MCF 10A (cell line): ENCODE data around the gene DGCR2. TPM values are rescaled to one million over a fixed set of nuclear protein-coding genes. Genes with fewer than 3 reads are reported as not detected.

Experiments used
- BruUV-seq: library from RNA; stranded (reverse); fragments of 400-500 nt; replicated peaks from 2 replicates; lab custom pipeline; 2021; lab: Mats Ljungman, UMichigan
- CTCF ChIA-PET: fragments of 300-600 bp; sonication (Branson Sonifier 250); formaldehyde crosslinking; extraction: SDS; loops from one replicate; lab custom pipeline; 2021; ENCODE audit warnings: antibody characterized with exemption, inconsistent platforms; lab: Yijun Ruan, JAX
- POLR2A ChIA-PET: fragments of 300-600, 350-650 bp; sonication (Branson Sonifier 250); formaldehyde crosslinking; extraction: SDS; loops from one replicate; lab custom pipeline; 2020; ENCODE audit warnings: antibody characterized with exemption, inconsistent platforms; lab: Yijun Ruan, JAX
- DNase-seq: peaks from one replicate; pipeline ENCODE4 v3.0.0-alpha.2; 2018; ENCODE audit not compliant: unreplicated experiment
- H3K27ac Mint-ChIP-seq: one replicate; pipeline ENCODE4 v1.8.0; 2022; ENCODE audit warnings: mild to moderate bottlenecking, low read depth, mixed read lengths; ENCODE audit not compliant: unreplicated experiment
- H3K27me3 Mint-ChIP-seq: one replicate; pipeline ENCODE4 v1.8.0; 2022; ENCODE audit warnings: mixed read lengths; ENCODE audit not compliant: insufficient read depth, unreplicated experiment
- H3K36me3 Mint-ChIP-seq: one replicate; pipeline ENCODE4 v1.8.0; 2022; ENCODE audit warnings: mild to moderate bottlenecking, moderate library complexity, mixed read lengths; ENCODE audit not compliant: insufficient read depth, unreplicated experiment
- H3K4me1 Mint-ChIP-seq: one replicate; pipeline ENCODE4 v1.8.0; 2022; ENCODE audit warnings: mixed read lengths; ENCODE audit not compliant: insufficient read depth, unreplicated experiment
- H3K4me3 Mint-ChIP-seq: one replicate; pipeline ENCODE4 v1.8.0; 2022; ENCODE audit warnings: mild to moderate bottlenecking, moderate library complexity, mixed read lengths; ENCODE audit not compliant: unreplicated experiment
- H3K9me3 Mint-ChIP-seq: one replicate; pipeline ENCODE4 v1.8.0; 2022; ENCODE audit warnings: mixed read lengths; ENCODE audit not compliant: unreplicated experiment
- CTCF ChIP-seq: fragments of 200-600 bp; IDR thresholded peaks from one replicate; pipeline ENCODE4 v1.8.0; 2022; ENCODE audit warnings: antibody characterized with exemption, mild to moderate bottlenecking; ENCODE audit not compliant: unreplicated experiment
- intact Hi-C: fragments of 100-400 bp; cut with micrococcal nuclease; formaldehyde crosslinking; loops from 2 replicates; pipeline ENCODE4 v1.14.1; 2022
- total RNA-seq: library from RNA; stranded (reverse); gene quantifications from 2 replicates; pipeline ENCODE4 v1.2.3, GENCODE V29; 2022

The DGCR2 gene
- total RNA-seq, 1 experiment from 2014 or later: 41.2 TPM

DNA sequence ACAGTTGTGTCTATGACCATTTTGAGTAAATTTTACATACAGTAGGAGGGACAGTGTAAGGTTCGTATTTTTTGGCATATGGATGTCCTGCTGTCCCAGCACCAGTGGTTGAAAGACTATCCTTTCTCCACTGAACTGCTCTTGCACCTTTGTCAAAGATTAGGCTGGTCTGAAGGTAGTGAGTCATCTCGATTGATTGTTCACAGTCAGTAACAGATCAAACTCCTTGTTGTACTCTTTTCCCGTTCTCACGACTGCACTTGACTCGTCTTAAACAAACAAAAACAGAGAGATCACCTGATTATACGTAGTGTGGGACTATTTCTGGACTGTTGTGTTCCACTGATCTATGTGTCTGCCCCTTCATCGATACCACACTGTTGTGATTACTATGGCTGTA, 77.1 kb downstream of the DGCR2 start:
- no peak for DNase-seq
- intact Hi-C loops: no loop called here
- CTCF ChIA-PET: no interaction called here
- Mint-ChIP-seq H3K9me3 (no peaks in the 10 kb centered on the region), H3K27me3 (no peaks in the 10 kb centered on the region), H3K27ac (no peak overlapping the region), H3K36me3 (peaks cover 74% of the 10 kb centered on the region), H3K4me3 (no peak overlapping the region), H3K4me1 (no peaks in the 10 kb centered on the region)
- BruUV-seq: no TSS peak
- TF ChIP-seq CTCF: no peak
- POLR2A ChIA-PET: interaction anchor here (1.1 kb wide), 1 partner anchor 16 kb away, joined by 4 read pairs; no protein-coding TSS in a partner anchor

DNA sequence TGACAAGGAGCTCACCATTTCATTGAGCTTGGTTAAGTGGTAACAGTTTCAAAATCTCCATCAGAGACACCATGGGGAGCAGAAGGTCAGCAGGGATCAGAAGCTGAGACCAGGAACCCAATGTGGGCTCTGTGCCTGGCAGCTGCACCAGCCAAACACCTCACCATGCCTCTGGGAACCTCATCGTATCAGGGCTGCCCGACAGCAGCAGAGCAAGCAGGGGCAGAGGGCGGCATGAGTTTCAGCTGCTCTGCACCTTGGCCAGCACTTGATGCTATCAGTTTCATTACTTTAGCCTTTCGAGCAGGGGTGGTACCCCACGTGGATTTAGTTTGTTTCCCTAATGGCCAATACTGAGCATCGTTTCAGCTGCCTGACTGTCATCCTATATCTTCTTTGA, 77.8 kb downstream of the DGCR2 start:
- H3K36me3 Mint-ChIP-seq: peaks cover 78% of the 10 kb centered on the region
- POLR2A ChIA-PET: interaction anchor here (1.3 kb wide), 1 partner anchor 11 kb away, joined by 4 read pairs; no protein-coding TSS in a partner anchor
- DNase-seq: no peak
- no peaks in the 10 kb centered on the region for H3K27me3 Mint-ChIP-seq
- no peak overlapping the region for H3K27ac Mint-ChIP-seq
- no TSS peak for BruUV-seq
- TF ChIP-seq CTCF: no peak
- H3K9me3 Mint-ChIP-seq: no peaks in the 10 kb centered on the region
- intact Hi-C loops: no loop called here
- H3K4me1 Mint-ChIP-seq: no peaks in the 10 kb centered on the region
- no peak overlapping the region for H3K4me3 Mint-ChIP-seq
- CTCF ChIA-PET: interaction anchor here (0.6 to 1.5 kb wide), 3 partner anchors 41 to 64 kb away, joined by 3 read pairs; no protein-coding TSS in a partner anchor

DNA sequence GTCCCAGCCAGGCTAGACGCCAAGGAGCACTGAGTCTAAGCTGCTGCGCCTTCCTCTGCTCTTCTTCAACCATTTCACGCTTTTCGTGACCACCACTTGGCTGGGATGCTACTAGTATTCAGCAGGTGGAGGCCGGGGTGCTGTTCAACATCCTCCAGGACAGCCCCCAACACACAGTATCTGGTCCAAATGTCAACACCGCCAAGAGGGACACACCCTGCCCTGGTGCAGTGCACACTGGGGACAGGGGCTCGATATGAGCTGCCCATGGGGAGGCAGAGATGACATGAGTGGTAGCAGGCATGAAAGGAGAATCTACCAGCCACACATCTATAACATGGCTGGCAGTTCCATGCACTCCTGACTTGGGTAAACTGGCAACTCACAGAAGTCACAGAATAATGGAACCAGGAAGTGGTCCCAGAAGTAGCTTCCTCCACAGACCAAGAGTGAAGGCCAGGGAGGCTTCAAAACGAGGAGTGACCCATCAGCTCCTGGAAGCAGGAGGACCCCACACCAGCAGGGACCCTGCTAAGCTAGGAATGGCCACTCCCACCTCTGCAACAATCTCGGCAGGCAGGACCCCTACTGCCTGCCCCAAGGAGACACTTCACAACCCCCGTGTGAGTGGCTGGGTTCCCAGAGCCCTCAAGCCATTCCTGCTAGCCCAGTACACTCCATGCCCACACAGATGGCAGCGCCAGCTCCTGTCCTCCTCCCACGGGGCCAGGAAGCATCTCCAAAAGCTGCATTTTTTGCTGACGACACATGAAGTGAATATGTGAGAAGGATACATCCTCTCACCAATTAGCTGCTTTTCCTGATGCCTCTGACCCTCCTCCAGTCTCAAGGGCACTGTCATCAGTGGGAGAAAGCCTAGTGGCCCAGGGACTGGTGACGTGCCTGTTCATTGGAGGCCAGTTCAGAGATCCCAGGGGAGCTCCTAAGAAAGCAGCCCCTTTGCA, 78.8 kb downstream of the DGCR2 start:
- Mint-ChIP-seq H3K27ac (no peak overlapping the region), H3K9me3 (no peaks in the 10 kb centered on the region), H3K4me1 (no peaks in the 10 kb centered on the region), H3K4me3 (no peak overlapping the region), H3K36me3 (peaks cover 73% of the 10 kb centered on the region), H3K27me3 (no peaks in the 10 kb centered on the region)
- CTCF ChIA-PET: interaction anchor here (0.6 to 1.5 kb wide), 4 partner anchors 42 to 87 kb away, joined by 3 to 4 read pairs (median 3); no protein-coding TSS in a partner anchor
- intact Hi-C loops: no loop called here
- DNase-seq: no peak
- no TSS peak for BruUV-seq
- TF ChIP-seq CTCF: no peak
- POLR2A ChIA-PET: interaction anchor here (1.3 kb wide), 1 partner anchor 12 kb away, joined by 4 read pairs; no protein-coding TSS in a partner anchor
